Heart left ventricle (tissue), 16 donors: ENCODE data around the gene LMCD1. TPM values are rescaled to one million over a fixed set of nuclear protein-coding genes. Genes with fewer than 3 reads are reported as not detected.

Experiments used
- ATAC-seq, 4 donors: fragments of 200-7000 bp; cut with Tn5 transposase; one replicate each; pipeline ENCODE4 v1.9.1; 2020 to 2022; ENCODE audit warnings: moderate library complexity in 4 of 4, mild to moderate bottlenecking in 3 of 4, moderate number of reproducible peaks in 1 of 4
- DNase-seq, 5 donors: peaks; one replicate each; pipeline ENCODE4 v3.0.0-alpha.2; 2020
- H3K27ac ChIP-seq, 12 donors: fragments of 200-600 bp; sonication (generic) in 4 of 12; one replicate each; pipeline versions ENCODE4 v1.5.0 to v1.8.0; 2016 to 2022; ENCODE audit warnings: mild to moderate bottlenecking in 2 of 12
- H3K27me3 ChIP-seq, 9 donors: fragments of 200-600 bp; sonication (generic) in 2 of 9; one replicate each; pipeline versions ENCODE4 v1.5.1 to v1.8.0; 2016 to 2022; ENCODE audit warnings: mild to moderate bottlenecking in 3 of 9
- H3K36me3 ChIP-seq, 9 donors: fragments of 200-600 bp; sonication (generic) in 2 of 9; one replicate each; pipeline versions ENCODE4 v1.5.0 to v1.8.0; 2018 to 2022; ENCODE audit warnings: mild to moderate bottlenecking in 2 of 9
- H3K4me1 ChIP-seq, 12 donors: fragments of 200-600 bp; sonication (generic) in 4 of 12; one replicate each; pipeline versions ENCODE4 v1.5.0 to v1.8.0; 2016 to 2022; ENCODE audit warnings: mild to moderate bottlenecking in 3 of 12
- H3K4me3 ChIP-seq, 12 donors: fragments of 200-600 bp; sonication (generic) in 4 of 12; one replicate each; pipeline versions ENCODE4 v1.5.0 to v1.8.0; 2017 to 2022; ENCODE audit warnings: mild to moderate bottlenecking in 9 of 12, moderate library complexity in 4 of 12
- H3K9me3 ChIP-seq, 12 donors: fragments of 200-600 bp; sonication (generic) in 4 of 12; one replicate each; pipeline versions ENCODE4 v1.5.0 to v1.8.0; 2016 to 2022; ENCODE audit warnings: mild to moderate bottlenecking in 1 of 12
- POLR2A ChIP-seq, 2 donors: fragments of 450-650 bp; IDR thresholded peaks; one replicate each; pipeline ENCODE4 v1.6.1; 2017; ENCODE audit warnings: antibody characterized with exemption in 2 of 2, mild to moderate bottlenecking in 2 of 2, moderate library complexity in 2 of 2
- WGBS, 4 donors: extraction: QIAGEN DNeasy Blood & Tissue Kit in 2 of 4; methylation state at CpG; one replicate each; pipeline versions ENCODE4 v1.1.5 to v1.1.7; 2013 to 2018; 5-methylcytosine and 5-hydroxymethylcytosine counted together
- intact Hi-C, 10 donors: fragments of 100-400 bp; cut with DNase I; formaldehyde crosslinking; loops; one replicate each; pipeline versions ENCODE4 v1.11.1 to v1.14.2; 2022
- polyA plus RNA-seq, 2 donors: library from polyadenylated mRNA; stranded (reverse); fragments of 200-250 nt; gene quantifications; one replicate each; pipeline ENCODE4 v1.2.3, GENCODE V29; 2013
- total RNA-seq, 9 donors: library from RNA; depleted of rRNA in 2 of 9; stranded (reverse); fragments of >200 nt in 2 of 9; fragmentation: NEBNext Ultra II Directional in 3 of 9; extraction: Animal tissue kit (Norgen Biotek cat#: 25700) in 3 of 9; gene quantifications; one replicate each; pipeline versions ENCODE4 v1.1.0 to v1.2.4, GENCODE V29; 2016 to 2023
- TF ChIP-seq, protein P1 (sequence below), 12 donors: fragments of 200-600 bp; sonication (generic) in 4 of 12; IDR thresholded peaks; one replicate each; pipeline versions ENCODE4 v1.5.0 to v1.8.0; 2018 to 2022; ENCODE audit warnings: antibody characterized with exemption in 12 of 12, mild to moderate bottlenecking in 5 of 12
- donor health status: ischemic (EF 13 %, LVEDD 7.1; RV severe dilation, severe dysfunction).
- donor health status: healthy with polysubstance abuse.
- donor health status: DM: no; HTN: yes; CAD: no.
- donor health status: DM: no; HTN: no; CAD: no.
- donor health status: ischemic (EF 25% LVEDD 6.9; RV normal size, moderate dysfunction).
- donor health status: ischemic (EF 25% LVEDD 5.7; RV mildly dilated, moderate dysfunction).
- donor health status: healthy.
- donor health status: DM: yes; HTN: yes; CAD: no.
- donor health status: ischemic (EF 35%, LVEDD 5.7; RV mildly dilated, moderate dysfunction).
- donor health status: nonischemic (EF 11% LVEDD 7.7; RV severe dilation, severe dysfunction).
- donor health status: DM: yes; HTN: yes; CAD: no.
- donor health status: PGD.
- donor health status: ischemic (EF 29% LVEDD 5.4; RV normal size, mild dysfunction).
- donor health status: nonischemic (EF 23%, LVEDD 6.1; RV moderate dilation, normal function).

LMCD1 gene
- total and polyA plus RNA-seq, 11 donors: 34.9 to 661 (median 54.6) TPM

DNA sequence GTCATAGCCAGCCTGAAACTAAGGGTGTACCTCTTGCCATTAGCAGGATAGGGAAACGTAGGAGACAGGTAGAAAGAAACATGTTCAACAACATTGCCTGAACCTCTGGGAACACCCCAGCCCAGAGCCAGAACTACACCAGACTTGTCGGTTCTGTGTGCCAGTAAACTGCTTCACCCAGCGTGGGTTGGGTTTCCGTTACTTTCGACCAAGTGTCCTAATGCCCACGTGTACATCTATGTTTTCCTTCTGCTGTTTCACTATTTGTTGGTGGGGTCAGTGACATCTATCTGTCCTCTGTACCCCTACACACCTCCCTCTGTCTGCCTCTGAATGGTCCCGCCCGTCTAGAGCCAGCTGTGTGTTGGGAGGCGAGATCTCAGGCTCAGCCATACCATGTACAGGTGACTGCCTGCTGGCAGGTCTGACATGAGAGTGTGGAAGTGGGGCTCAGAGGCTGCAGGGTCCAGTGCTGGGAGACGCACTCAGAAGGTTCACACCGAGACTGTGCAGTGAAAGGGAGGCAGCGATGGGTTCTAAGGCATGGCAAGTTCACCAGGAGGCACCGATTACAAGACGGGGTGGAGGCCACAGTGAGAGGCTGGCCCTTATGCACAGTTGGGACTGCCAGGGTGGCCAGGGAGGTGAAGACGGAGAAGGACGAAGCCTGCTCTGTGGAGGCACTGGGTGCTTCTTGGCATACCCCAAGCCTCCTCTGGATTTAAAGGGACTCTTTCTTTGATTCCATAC is 106.6 kb downstream of the LMCD1 start:
- Histone ChIP-seq H3K4me3 (no peak overlapping the region), H3K27ac (no peak overlapping the region), H3K36me3 (no peaks in the 10 kb centered on the region), H3K9me3 (no peaks in the 10 kb centered on the region), H3K4me1 (peaks cover 0 to 23% (median 17%) of the 10 kb centered on the region in 12 donors), H3K27me3 (no peaks in the 10 kb centered on the region)
- 88 to 96% (median 93%) methylated on average over 16 of the region's 16 CpGs for WGBS, 4 donors
- intact Hi-C loops: loop anchor here in 7 of 10 donors (5.0 to 10.0 kb wide), 6 partner anchors 76 to 283 kb away; no protein-coding TSS in a partner anchor
- DNase-seq: no peak
- ATAC-seq: no peak
- no peak for TF ChIP-seq POLR2A (IDR thresholded peaks at IDR 0.05)
- TF ChIP-seq, protein P1, sequence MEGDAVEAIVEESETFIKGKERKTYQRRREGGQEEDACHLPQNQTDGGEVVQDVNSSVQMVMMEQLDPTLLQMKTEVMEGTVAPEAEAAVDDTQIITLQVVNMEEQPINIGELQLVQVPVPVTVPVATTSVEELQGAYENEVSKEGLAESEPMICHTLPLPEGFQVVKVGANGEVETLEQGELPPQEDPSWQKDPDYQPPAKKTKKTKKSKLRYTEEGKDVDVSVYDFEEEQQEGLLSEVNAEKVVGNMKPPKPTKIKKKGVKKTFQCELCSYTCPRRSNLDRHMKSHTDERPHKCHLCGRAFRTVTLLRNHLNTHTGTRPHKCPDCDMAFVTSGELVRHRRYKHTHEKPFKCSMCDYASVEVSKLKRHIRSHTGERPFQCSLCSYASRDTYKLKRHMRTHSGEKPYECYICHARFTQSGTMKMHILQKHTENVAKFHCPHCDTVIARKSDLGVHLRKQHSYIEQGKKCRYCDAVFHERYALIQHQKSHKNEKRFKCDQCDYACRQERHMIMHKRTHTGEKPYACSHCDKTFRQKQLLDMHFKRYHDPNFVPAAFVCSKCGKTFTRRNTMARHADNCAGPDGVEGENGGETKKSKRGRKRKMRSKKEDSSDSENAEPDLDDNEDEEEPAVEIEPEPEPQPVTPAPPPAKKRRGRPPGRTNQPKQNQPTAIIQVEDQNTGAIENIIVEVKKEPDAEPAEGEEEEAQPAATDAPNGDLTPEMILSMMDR (IDR thresholded peaks at IDR 0.05): no peak

DNA sequence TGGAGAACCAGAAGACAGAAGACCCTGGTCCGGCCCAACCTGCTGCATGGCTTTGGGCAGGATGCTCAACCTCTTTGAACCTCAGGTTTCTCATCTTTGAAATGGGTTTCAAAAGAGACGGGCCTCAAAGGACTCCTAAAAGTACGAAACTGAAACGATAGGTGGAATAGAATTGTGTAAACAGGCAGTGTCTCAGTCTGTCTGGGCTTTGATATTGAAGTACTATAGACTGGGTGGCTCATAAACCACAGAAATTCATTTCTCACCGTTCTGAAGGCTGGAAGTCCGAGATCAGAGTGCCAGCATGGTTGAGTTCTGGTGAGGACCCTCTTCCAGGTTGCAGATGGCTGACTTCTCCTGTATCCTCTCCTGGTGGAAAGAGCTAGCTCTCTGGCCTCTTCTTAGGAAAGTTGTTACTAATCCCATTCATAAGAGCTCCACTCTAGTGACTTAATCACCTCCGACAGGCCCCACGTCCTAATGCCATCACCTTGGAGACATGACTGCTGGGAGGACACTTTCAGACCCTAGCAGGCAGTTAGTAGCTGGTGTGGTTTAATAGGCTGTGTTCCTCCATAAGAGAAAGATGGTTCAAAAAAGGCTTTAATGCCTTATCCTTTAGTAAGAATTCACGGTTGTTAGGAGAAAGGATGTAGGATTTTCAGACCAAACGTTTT is 107.3 kb downstream of the LMCD1 start:
- Histone ChIP-seq H3K9me3 (no peaks in the 10 kb centered on the region), H3K4me3 (no peak overlapping the region), H3K4me1 (peaks cover 0 to 16% (median 11%) of the 10 kb centered on the region in 12 donors), H3K27me3 (no peaks in the 10 kb centered on the region), H3K27ac (no peak overlapping the region), H3K36me3 (no peaks in the 10 kb centered on the region)
- TF ChIP-seq POLR2A (IDR thresholded peaks at IDR 0.05): no peak
- TF ChIP-seq, protein P1 (IDR thresholded peaks at IDR 0.05): no peak
- WGBS, 4 donors: 89 to 91% (median 91%) methylated on average over 10 of the region's 10 CpGs
- intact Hi-C loops: loop anchor here in 7 of 10 donors (5.0 to 10.0 kb wide), 6 partner anchors 77 to 284 kb away; no protein-coding TSS in a partner anchor
- DNase-seq (no peak), ATAC-seq (no peak)

DNA sequence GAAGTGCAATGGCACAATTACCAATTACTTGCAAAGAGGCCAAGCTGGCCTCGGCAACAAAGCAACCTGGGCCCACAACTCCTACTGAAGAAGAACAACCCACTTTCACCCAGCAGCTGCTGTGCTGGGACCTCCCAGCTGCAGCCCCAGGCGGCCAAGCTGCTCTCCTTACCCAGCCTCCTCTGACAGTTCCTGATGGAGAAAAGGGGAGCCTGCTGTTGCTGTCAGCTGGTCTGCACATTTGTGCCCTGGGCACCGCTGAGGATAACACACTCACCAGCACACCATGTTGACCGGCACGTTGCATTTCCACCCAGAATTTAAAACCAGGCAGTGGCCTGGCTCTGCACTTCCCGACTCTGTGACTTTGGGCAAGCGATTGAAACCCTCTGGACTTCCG is 109.3 kb downstream of the LMCD1 start:
- ATAC-seq (no peak), DNase-seq (no peak)
- WGBS, 4 donors: 84 to 96% (median 93%) methylated on average over 8 of the region's 8 CpGs
- H3K36me3 ChIP-seq: no peaks in the 10 kb centered on the region
- no peak overlapping the region for H3K4me3 ChIP-seq
- H3K27ac ChIP-seq: no peak overlapping the region
- peaks cover 0 to 16% (median 11%) of the 10 kb centered on the region in 12 donors for H3K4me1 ChIP-seq
- no peaks in the 10 kb centered on the region for H3K27me3 ChIP-seq
- intact Hi-C loops: no loop called here
- TF ChIP-seq, protein P1 (IDR thresholded peaks at IDR 0.05): no peak
- no peak for TF ChIP-seq POLR2A (IDR thresholded peaks at IDR 0.05)
- no peaks in the 10 kb centered on the region for H3K9me3 ChIP-seq

DNA sequence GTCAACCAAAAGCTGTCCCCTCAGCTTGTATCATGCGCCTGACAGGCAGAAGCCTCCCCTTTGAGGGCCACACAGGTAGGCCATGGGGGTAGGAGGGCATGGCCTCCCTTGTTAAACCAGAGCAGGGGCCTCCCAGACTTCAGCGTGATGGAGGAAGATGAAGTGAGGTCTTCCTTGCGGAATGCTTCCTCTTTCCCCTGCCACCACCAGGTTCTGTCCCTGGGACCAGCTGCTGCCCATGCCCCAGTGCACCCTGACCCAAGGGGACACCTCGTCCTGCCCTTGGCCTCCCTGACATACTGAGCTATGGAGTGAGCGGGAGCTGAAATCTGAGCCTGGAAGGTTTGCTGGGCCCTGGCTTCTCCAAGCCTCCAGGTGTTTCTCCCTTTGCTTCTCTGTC is 116.3 kb downstream of the LMCD1 start:
- intact Hi-C loops: no loop called here
- DNase-seq: no peak

More for the DNA sequence above, 116.3 kb downstream of the LMCD1 start:
- Histone ChIP-seq H3K4me3 (no peak overlapping the region), H3K36me3 (no peaks in the 10 kb centered on the region), H3K9me3 (peaks cover 0 to 7% (median 0%) of the 10 kb centered on the region in 12 donors), H3K27me3 (no peaks in the 10 kb centered on the region), H3K27ac (no peak overlapping the region), H3K4me1 (peaks cover 0 to 18% (median 6%) of the 10 kb centered on the region in 12 donors)
- peak in 1 of 4 donors; percentile 33 for ATAC-seq
- WGBS, 4 donors: 91 to 96% (median 93%) methylated on average over 4 to 5 of the region's 5 CpGs
- TF ChIP-seq, protein P1 (IDR thresholded peaks at IDR 0.05): no peak
- no peak for TF ChIP-seq POLR2A (IDR thresholded peaks at IDR 0.05)
